Osteocyte (in vitro differentiated cells): ENCODE measurements around the gene THSD7A. TPM values are rescaled to one million over a fixed set of nuclear protein-coding genes. Genes with fewer than 3 reads are reported as not detected.

Experiments used
- DNase-seq: peaks from one replicate; pipeline ENCODE4 v3.0.0; 2021; ENCODE audit warnings: mixed read lengths; ENCODE audit not compliant: unreplicated experiment; ENCODE audit errors: extremely low spot score
- H3K27ac Mint-ChIP-seq: one replicate; pipeline ENCODE4 v1.8.0; 2021; ENCODE audit warnings: mild to moderate bottlenecking, mixed read lengths; ENCODE audit not compliant: unreplicated experiment
- H3K27me3 Mint-ChIP-seq: one replicate; pipeline ENCODE4 v1.8.0; 2021; ENCODE audit warnings: mixed read lengths; ENCODE audit not compliant: unreplicated experiment
- H3K36me3 Mint-ChIP-seq: one replicate; pipeline ENCODE4 v1.8.0; 2021; ENCODE audit warnings: mixed read lengths; ENCODE audit not compliant: unreplicated experiment
- H3K4me1 Mint-ChIP-seq: one replicate; pipeline ENCODE4 v1.8.0; 2021; ENCODE audit warnings: mixed read lengths; ENCODE audit not compliant: unreplicated experiment
- H3K4me3 Mint-ChIP-seq: one replicate; pipeline ENCODE4 v1.8.0; 2021; ENCODE audit warnings: mild to moderate bottlenecking, moderate library complexity, mixed read lengths; ENCODE audit not compliant: unreplicated experiment
- H3K9me3 Mint-ChIP-seq: one replicate; pipeline ENCODE4 v1.8.0; 2021; ENCODE audit warnings: mixed read lengths; ENCODE audit not compliant: unreplicated experiment
- CTCF ChIP-seq: fragments of 200-600 bp; sonication (generic); IDR thresholded peaks from 2 replicates; pipeline ENCODE4 v1.5.0; 2021; ENCODE audit warnings: antibody characterized with exemption, mild to moderate bottlenecking, moderate library complexity
- total RNA-seq: library from RNA; stranded (reverse); gene quantifications from 2 replicates; pipeline ENCODE4 v1.2.1, GENCODE V29; 2021

The THSD7A gene
- total RNA-seq, 1 donor from 2014 or later: 2.0 TPM

GRCh38 chr7:11485636-11486035, 346.4 kb downstream of the THSD7A start:
- Mint-ChIP-seq H3K4me3 (no peak overlapping the region), H3K4me1 (no peaks in the 10 kb centered on the region), H3K27me3 (no peaks in the 10 kb centered on the region), H3K27ac (no peak overlapping the region), H3K36me3 (no peaks in the 10 kb centered on the region), H3K9me3 (no peaks in the 10 kb centered on the region)
- no peak for DNase-seq
- TF ChIP-seq CTCF: no peak

- Mint-ChIP-seq H3K36me3 (no peaks in the 10 kb centered on the region), H3K27me3 (no peaks in the 10 kb centered on the region), H3K9me3 (no peaks in the 10 kb centered on the region), H3K4me3 (no peak overlapping the region), H3K27ac (no peak overlapping the region), H3K4me1 (no peaks in the 10 kb centered on the region)
- no peak for TF ChIP-seq CTCF
- no peak for DNase-seq
These were observed 351.9 kb downstream of the THSD7A start for GRCh38 chr7:11480143-11480542.

- Mint-ChIP-seq H3K27me3 (no peaks in the 10 kb centered on the region), H3K4me3 (no peak overlapping the region), H3K4me1 (peaks cover 2% of the 10 kb centered on the region), H3K36me3 (no peaks in the 10 kb centered on the region), H3K9me3 (no peaks in the 10 kb centered on the region), H3K27ac (no peak overlapping the region)
- TF ChIP-seq CTCF: no peak
- DNase-seq: no peak
These were observed 353.1 kb downstream of the THSD7A start for GRCh38 chr7:11478882-11479281.

GRCh38 chr7:11478426-11478825, 353.6 kb downstream of the THSD7A start:
- Mint-ChIP-seq H3K4me1 (peaks cover 2% of the 10 kb centered on the region), H3K27me3 (no peaks in the 10 kb centered on the region), H3K9me3 (no peaks in the 10 kb centered on the region), H3K27ac (no peak overlapping the region), H3K36me3 (no peaks in the 10 kb centered on the region), H3K4me3 (no peak overlapping the region)
- no peak for TF ChIP-seq CTCF
- no peak for DNase-seq

GRCh38 chr7:11474902-11475585, 357.0 kb downstream of the THSD7A start:
- no peak for DNase-seq
- H3K9me3 Mint-ChIP-seq: no peaks in the 10 kb centered on the region
- H3K27me3 Mint-ChIP-seq: no peaks in the 10 kb centered on the region
- H3K4me1 Mint-ChIP-seq: peaks cover 2% of the 10 kb centered on the region
- no peak for TF ChIP-seq CTCF
- no peaks in the 10 kb centered on the region for H3K36me3 Mint-ChIP-seq
- H3K4me3 Mint-ChIP-seq: no peak overlapping the region
- no peak overlapping the region for H3K27ac Mint-ChIP-seq
